KBM-7 (cell line): ENCODE data around the gene SREK1IP1.

Experiments used
- DNase-seq: peaks from one replicate; pipeline ENCODE4 v3.0.0-alpha.2; 2015
- in situ Hi-C: fragments of 300-500 bp; cut with MboI; formaldehyde crosslinking; loops from 2 replicates; pipeline ENCODE4 v1.14.3; 2020; ENCODE audit warnings: low sequenced_read_pairs, low pct_unique_long_range_greater_than_20kb, mixed read lengths

SREK1IP1 gene

DNA sequence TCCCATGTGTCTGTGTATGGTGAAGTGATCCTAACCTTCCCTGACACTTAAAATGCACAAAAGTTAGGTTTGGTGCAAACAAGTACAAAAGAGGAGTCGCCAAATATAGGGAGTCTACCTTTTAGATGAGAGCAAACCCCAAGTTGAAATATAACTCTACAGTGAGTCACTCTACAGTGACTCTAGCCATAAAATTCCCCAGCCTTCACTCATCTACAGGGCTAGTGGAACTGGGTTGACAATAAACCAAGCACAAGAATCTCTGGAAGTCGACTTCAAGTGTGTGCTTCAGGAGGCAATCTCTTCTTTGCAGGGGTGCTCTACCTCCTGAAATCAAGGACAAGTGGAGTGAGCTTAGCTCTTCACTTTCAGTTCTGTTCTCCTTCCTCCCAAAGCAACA, 74.9 kb downstream of the SREK1IP1 start:
- in situ Hi-C loops: no loop called here
- no peak for DNase-seq

DNA sequence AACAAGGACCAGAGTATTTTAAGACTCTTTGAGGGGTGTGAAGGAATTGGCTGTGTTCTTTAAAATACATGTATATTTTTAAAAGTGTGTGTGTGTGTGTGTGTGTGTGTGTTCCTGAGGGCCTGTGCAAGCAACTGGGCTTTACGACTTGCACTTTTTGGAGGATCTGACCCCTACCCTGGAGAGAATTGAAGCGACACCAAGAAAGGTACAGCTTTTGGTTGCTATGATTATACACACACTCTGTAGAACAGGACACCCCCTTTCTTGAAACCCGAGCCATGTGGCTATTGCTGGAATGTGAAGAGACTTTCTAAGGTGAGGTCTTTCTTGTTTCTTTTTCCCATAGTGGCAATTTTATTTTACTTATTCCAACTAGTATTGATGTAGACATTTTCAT, 77.2 kb downstream of the SREK1IP1 start:
- DNase-seq: no peak
- in situ Hi-C loops: no loop called here

DNA sequence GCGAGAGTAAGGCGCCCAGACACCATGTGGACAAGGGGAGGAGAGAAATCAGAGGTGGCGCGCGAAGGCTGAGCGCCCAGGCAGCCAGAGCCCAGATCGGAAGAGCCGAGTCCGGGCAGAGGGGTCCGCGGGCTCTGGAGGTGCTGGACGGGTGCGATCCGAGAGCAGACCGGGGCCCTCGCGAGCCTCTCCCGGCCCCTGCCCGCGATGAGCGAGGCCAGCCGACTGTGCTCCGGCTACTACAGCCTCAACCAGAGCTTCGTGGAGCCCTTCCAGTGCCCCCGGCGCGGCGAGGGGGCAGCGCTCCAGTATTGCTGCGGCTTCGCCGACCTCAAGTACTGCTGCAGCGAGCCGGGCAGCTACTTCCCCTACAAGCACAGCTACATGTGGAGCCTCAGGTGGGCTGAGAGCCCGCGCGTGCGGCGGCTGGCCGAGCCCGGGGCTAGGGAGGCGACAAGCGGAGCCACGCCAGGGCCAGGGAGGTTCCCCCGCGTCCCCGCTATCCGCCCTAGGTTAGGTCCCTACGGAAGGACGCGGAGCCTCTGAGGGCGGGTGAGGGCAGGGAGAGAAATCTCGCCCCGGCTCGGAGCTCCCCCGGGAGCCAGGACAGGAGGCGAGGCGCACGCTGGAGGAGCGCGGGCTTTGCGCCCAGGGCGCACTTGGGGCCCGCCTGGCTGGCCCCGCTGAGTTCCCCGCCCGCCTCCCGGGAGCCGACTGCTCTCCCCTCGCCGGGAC, 77.9 kb downstream of the SREK1IP1 start, which contains the start of gene SHISAL2B:
SHISAL2B (plus strand) TSS at position 87 of the 735 bp plus-strand sequence; CDS start at position 208, 121 bp downstream.
- in situ Hi-C loops: no loop called here
- DNase-seq: no peak

DNA sequence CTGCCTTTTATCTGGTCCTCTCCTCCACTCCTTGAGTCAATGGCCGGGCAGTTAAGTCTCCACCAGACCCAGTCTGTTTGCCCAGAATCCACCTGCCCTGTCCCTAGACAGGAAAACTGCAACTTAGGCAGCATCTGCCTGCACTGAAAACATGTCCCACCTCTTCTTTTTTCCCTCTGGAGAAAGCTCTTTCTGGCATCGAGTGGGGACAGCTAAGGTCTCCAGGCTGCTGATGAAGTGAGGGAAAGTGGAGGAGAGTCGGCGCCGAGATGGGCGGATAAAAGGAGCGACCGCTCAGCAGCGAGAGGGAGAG, 78.4 kb downstream of the SREK1IP1 start:
- in situ Hi-C loops: no loop called here
- no peak for DNase-seq

DNA sequence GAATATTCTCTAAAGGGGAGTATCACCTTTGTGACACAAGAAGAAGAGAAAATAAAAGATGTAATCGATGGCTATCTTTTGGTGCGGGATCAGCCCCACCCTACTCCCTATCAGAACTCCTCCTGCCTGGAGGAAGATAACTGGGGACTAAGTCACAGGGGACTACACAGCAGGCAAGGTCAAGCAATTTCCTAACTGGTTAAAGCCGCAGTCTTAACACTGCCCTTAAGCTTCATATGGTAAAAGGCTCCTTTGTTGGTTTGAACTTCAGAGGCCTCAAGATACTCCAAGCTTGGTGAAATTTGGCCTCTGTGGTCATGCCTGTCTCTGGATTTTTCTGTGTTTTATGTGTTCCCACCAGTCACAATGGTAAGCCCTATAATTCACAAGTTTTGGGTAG, 79.5 kb downstream of the SREK1IP1 start:
- in situ Hi-C loops: no loop called here
- no peak for DNase-seq

DNA sequence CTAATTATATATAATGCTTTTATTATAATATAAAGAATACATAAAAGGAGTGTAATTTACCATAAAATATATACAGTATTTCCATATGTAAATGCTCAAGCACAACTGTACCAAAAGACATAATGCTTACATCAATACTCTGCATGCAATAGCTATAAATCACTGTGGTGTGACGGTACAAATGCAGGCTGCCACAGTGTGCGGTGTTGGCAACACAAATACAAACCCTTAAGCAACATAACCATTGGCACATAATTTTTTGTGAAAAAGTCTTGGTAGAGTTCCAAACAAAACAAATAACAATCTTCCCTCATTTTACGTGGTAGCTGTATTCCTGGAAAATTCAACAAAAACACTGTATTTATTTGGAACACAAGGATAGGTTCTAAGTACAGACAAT, 80.1 kb downstream of the SREK1IP1 start:
- in situ Hi-C loops: no loop called here
- no peak for DNase-seq

DNA sequence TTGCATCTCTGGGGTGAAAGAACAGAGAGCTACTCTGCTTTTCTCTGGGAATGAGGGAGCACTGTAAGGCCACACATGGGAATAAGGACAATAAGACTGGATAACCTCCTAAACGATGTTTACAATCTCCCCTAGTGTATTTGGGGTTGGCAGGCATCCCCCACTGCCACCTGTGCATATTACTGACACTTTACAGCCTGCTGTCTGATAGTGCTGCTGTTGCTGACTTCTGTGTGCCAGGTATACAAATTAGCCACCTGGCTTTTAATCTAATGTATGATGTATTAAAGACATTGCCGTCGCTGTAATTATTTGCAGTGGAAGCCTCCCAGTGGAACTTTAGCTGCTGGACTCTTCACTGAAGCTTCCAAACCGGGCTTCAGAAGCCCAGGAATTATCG, 82.6 kb downstream of the SREK1IP1 start:
- in situ Hi-C loops: no loop called here
- no peak for DNase-seq

DNA sequence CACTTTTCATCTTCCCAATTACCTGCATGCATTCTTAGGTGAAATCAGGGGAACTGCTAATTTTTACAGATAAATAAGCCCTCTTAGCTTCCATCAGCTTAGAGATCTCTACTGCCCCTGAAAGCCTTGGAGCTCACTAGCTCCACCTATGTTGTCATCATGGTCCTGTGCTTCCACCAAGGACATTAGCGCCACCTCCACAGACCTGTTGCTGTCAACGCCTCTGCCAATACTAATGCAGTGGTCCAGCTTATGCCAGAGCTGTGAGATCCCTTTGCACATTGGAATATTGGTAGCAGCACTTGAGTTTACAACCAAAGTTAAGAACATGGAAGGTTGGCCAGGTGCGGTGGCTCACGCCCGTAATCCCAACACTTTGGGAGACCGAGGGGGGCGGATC, 85.9 kb downstream of the SREK1IP1 start:
- in situ Hi-C loops: no loop called here

DNA sequence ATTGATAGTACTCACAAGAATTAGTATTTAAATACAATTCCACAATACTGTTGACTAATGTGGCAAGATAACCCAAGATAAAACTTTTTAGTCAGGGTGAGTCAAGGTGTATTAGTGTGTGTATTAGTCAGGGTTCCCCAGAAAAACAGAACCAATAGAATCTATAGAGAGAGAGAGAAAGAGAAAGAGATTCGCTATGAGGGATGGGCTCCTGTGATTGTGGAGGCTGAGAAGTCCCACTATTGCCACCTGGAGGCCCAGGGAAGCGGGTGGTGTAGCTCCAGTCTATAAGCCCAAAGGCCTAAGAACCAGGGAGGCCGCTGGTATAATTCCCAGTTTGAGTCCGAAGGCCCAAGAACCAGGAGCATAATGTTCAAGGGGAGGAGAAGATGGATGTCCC, 88.2 kb downstream of the SREK1IP1 start:
- in situ Hi-C loops: no loop called here
- DNase-seq: no peak

More for the DNA sequence above, 85.9 kb downstream of the SREK1IP1 start:
- no peak for DNase-seq

DNA sequence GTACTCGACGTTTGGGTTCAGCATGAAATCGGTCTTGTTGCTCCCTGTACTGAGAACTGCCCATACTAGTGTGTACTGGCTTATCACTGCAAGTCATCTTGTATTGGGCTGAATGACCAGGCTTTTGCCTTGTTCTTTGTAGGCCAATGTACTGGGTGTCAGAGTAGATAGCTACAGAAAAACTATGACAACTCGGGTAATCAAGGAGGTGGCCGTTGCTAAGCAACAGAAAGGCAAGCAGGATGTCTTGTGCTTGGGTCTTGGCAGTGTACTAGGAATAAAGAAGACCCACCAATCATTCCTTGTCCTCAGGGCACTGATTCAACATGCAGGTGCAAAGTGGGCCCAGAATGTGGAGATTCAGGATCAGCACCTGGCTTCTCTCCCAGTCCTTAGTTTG, 90.1 kb downstream of the SREK1IP1 start:
- in situ Hi-C loops: no loop called here
- no peak for DNase-seq

DNA sequence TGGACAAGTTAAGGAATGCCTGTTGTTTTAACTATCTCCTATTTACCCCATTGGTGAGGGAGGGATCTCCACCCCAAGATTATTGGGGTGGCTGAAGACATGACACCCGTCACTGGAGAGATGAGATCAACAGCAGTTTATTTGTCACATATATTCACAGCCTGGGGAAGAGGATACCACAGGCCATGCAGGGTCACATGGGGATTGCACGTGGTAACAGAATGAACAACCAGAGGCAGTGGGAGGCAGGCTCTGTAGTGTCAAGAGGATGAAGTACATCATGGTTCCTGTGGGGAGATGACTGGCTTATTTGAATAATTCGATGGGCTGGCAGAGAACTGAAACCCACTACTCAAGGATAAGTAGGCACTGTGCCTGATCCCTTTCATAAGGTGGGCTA, 96.8 kb downstream of the SREK1IP1 start:
- DNase-seq: no peak

DNA sequence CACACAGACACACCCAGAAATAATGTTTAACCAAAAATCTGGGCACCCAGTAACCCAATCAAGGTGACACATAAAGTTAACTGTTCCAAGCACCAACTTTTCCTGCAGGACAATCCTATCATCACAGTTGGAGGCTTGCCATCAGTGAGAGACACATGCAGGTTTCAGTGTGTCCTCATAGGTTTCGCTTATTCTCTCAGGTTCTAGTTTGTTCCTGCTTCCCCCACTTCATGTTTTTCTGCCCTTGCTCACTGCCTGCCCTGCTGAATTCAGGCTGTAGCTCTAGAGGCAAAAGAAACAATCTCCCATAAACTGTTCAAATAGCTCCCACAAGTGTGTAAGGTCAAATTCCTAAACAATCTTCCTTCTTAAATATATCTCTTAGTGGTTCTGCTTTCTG, 98.2 kb downstream of the SREK1IP1 start:
- DNase-seq: no peak
- in situ Hi-C loops: no loop called here

More for the DNA sequence above, 96.8 kb downstream of the SREK1IP1 start:
- in situ Hi-C loops: no loop called here
